Hematopoietic multipotent progenitor cell treated with erythropoietin and hydrocortisone succinate and interleukin-3 and kit ligand, for 17 days (in vitro differentiated cells): Measurements from ENCODE around the gene ABLIM3.

ENCODE experiments used
- DNase-seq: peaks from one replicate; pipeline ENCODE4 v3.0.0-alpha.2; 2015; ENCODE audit warnings: low spot score

Gene ABLIM3

GRCh38 chr5:149133795-149134777, 7.2 kb upstream of the ABLIM3 start:
- DNase-seq = no peak

- no peak for DNase-seq
These were observed 6.4 kb upstream of the ABLIM3 start for GRCh38 chr5:149134778-149135500.

GRCh38 chr5:149135536-149136201, 5.6 kb upstream of the ABLIM3 start:
- DNase-seq = no peak

- no peak for DNase-seq
These were observed 2.9 kb upstream of the ABLIM3 start for GRCh38 chr5:149138182-149138923.

GRCh38 chr5:149140197-149141002, 893 bp upstream of the ABLIM3 start:
- no peak for DNase-seq

- no peak for DNase-seq
These were observed 911 bp downstream of the ABLIM3 start for GRCh38 chr5:149141957-149142851.

- DNase-seq = no peak
These were observed 2.2 kb downstream of the ABLIM3 start for GRCh38 chr5:149143470-149143869.

- DNase-seq = no peak
These were observed 3.3 kb downstream of the ABLIM3 start for GRCh38 chr5:149144637-149145036.

GRCh38 chr5:149145138-149145537, 3.8 kb downstream of the ABLIM3 start:
- DNase-seq = no peak

- no peak for DNase-seq
These were observed 6.4 kb downstream of the ABLIM3 start for GRCh38 chr5:149147676-149148075.

GRCh38 chr5:149149942-149150341, 8.6 kb downstream of the ABLIM3 start:
- DNase-seq = no peak

GRCh38 chr5:149150457-149150856, 9.2 kb downstream of the ABLIM3 start:
- DNase-seq = no peak

GRCh38 chr5:149151717-149152116, 10.4 kb downstream of the ABLIM3 start:
- DNase-seq = no peak

- DNase-seq = no peak
These were observed 11.0 kb downstream of the ABLIM3 start for GRCh38 chr5:149152317-149152746.

GRCh38 chr5:149153193-149153750, 12.0 kb downstream of the ABLIM3 start:
- DNase-seq = no peak

- no peak for DNase-seq
These were observed 12.7 kb downstream of the ABLIM3 start for GRCh38 chr5:149153751-149154610.

- no peak for DNase-seq
These were observed 13.4 kb downstream of the ABLIM3 start for GRCh38 chr5:149154650-149155049.

GRCh38 chr5:149156435-149157083, 15.3 kb downstream of the ABLIM3 start:
- no peak for DNase-seq
